NCI-H226 (cell line): ENCODE results near the gene SVEP1.

Source experiments
- DNase-seq: peaks from one replicate; pipeline ENCODE4 v3.0.0-alpha.2; 2015

SVEP1 gene

DNA sequence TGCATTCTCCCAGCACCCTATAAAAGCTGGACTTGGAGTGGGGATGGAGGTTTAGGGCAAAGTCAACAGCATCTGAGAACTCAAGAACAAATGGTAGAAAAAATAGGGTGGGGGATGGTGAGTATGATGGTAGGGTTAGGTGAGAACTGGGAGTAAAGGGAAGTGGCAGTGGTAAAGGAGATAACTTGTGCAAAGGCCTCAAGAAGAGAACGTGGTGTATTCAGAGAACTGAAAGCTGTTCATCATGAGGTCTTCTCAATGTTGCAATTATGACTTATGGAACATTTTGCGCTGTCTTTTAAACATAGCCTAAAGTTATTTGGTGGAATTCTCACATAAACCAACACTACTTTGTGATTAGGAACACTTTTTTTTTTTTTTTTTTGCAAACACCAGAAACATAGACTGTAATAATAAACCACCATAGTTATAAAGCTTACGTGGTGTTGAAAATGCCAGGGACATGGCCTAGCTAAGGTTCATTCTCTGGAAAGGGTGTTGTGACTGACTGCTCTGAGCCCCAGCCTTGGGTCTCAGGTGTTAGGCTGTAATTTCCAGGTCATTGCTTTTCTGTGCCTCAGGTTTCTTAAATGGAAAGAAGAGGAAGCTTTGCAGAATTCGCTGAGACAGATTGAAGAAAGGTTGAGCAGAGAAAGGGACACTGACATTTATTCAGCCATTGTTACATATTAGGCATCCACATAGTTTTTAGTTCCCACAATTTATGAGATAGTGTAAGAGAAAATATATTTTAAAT lies 222.7 kb downstream of the SVEP1 start:
- no peak for DNase-seq

DNA sequence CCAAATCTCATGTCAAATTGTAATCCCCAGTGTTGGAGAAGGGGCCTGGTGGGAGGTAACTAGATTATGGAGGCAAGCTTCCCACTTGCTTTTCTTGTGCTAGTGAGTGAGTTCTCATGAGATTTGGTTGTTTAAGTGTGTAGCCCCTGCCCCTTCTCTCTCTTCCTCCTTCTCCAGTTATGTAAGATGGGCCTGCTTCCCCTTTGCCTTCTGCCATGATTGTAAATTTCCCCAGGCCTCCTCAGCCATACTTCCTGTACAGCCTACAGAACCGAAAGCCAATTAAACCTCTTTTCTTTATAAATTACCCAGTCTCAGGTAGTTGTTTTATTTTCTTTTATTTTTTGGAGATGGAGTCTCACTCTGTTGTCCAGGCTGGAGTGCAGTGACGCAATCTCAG lies 223.6 kb downstream of the SVEP1 start:
- no peak for DNase-seq

DNA sequence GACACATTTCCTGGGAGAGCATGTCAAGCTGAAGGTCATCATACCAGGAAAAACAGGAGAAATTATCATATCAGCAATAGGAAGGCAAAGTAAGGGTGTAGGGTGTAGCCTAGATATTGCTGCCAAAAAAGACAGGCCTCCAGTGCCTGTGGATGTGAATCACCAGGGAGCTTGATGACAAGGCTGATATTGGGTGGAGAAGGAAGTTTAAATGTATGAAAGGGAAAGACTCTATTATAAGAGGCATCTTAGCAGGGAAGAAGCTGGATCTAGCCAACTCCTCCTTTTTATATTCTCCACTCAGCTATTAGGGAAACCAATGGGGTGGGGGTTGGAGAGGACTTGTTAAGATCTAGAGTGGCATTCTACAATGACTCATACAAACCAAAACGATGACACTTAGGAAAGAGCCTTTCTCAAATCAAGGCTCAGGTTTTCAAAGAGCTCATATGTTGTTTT lies 228.5 kb downstream of the SVEP1 start:
- peak; percentile 80 for DNase-seq

DNA sequence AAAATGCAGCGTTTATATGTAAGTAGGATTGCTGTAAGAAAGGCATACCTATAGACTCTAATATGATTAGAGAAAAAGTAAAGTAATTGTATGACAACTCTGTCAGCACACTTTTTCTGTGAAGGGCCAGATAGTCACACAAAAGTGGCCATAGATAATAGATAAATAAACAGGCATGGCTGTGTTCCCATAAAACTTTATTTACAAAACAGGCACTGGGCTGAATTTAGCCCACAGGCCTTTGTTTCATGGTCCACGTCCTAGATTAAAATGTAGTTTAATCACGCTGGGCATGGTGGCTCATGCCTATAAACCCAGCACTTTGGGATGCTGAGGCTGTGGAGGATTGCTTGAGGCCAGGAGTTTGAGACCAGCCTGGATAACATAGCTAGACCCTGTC lies 233.2 kb downstream of the SVEP1 start:
- no peak for DNase-seq

DNA sequence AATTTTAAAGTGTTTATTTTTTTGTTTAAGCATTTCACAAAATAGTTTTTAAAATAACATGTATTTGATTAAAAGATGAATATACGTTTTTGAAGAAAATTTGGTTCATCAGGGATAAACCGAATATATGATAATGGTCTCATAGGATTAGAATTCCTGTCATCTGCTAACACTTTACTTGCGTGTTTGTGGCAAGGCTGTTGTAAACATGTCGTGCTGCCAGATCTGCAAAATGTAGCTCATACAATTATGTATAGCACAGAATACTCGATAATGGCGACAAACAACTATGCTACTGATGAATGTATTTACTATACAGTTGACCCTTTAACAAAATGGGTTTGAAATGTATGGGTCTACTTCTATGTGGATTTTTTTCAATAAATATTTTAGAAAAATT lies 234.7 kb downstream of the SVEP1 start:
- DNase-seq: no peak

DNA sequence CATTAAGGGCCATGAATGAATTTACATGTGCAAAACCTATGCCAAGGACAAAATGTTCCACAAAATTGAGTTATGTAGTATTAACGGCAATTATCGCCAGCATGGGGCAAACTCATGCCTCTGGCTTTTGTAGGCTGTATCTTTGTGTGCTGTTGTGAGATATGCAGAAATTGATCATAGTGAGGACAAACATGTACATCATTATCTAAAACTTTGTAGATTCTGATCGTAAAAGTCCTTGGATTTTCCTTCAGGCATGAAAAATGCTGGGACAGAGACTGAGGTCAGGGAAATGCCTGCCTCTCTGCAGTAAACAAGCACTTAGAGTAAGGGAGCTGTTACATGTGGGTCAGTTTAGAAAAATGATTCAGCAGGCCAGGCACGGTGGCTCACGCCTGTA lies 236.0 kb downstream of the SVEP1 start:
- no peak for DNase-seq

DNA sequence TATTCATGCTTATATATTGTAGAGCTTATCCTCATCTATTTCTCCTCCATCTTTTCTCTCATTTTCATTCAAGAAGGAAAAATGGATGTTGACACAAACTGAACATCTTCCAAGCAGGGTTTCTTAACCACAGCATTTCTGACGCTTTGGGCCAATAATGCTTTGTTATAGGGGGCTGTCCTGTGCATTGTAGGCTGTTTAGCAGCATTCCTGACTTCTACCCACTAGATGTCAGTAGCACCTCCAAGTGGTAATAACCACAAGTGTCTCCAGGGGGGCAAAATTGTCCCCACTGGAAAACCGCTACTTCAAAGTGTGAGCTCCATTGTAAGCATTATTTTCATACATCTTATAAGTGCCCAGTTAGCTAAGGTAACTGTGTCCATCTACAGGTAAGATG lies 239.2 kb downstream of the SVEP1 start:
- no peak for DNase-seq

DNA sequence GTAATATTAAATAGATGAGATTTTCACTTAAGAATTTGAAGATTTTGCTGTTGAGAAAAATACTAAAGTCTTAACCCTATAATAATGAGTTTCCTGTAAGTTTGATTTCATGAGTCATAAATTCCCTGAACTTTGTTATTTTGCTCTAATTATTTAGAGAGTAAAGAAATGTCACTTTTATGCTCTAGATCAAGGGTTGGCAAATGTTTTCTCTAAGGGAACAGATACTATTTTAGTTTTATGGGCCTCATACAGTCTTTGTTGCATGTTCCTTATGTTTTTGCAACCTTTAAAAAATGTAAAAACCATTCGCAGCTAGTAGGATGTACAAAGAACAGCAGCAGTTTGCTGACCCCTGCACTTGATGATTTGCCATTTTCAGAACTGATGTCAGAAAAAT lies 241.4 kb downstream of the SVEP1 start:
- no peak for DNase-seq

DNA sequence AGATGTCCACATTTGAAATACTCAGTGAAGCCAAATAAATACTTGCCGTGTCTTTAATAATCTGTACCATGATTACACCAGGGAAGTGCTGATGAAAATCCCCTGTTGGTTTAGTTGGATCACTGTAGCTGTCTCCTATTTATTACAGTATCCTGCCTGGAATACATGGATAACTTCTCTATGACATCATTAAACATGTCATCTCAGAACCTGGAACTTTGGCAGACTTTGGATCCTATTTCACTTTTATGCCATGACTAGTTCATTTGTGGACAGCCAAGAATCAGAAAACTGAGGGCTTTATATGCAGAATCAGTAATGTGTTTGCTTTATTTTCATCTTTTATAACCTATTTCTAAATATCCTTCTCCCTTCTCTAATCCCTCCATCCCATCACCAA lies 241.8 kb downstream of the SVEP1 start, which contains the start of gene TXNDC8:
Gene TXNDC8 (minus strand): TSS at position 137 of the 400 bp plus-strand sequence.
- peak; percentile 45 for DNase-seq

DNA sequence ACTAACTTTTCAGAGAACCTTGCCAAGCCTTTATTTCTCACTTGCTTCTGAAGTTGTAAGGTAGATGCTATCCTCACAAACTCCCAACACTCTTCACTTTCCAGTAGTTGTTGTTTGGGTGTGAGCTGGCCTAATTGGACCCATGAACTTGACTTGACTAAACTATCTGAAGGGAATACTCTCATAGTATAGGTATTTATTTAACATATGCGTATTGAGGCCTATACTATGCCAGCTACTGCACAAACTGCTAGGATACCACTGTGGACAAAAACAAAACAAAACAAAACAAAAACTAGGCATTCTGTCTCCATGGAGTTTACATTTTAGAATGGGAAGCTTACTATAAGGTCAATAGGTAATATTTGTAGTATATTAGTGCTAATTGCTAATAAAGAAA lies 243.2 kb downstream of the SVEP1 start:
- DNase-seq: no peak

DNA sequence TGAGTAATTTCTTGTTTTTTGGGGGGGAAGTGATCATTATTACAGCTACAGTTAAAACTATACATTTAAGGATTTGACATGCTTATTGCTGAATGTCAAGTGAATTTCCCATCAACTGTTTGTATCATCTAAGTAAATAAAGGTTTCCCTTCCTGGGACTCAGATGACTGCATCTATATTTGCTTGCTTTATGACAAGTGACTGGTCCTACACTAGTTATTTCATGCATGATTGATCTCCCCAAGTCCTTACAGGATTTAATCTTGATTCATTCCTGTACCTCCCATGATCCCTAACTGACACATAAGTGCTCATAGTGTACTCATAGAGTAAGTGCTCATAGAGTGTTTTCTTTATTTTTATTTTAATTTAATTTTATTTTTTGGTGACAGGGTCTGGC lies 244.7 kb downstream of the SVEP1 start:
- DNase-seq: no peak

DNA sequence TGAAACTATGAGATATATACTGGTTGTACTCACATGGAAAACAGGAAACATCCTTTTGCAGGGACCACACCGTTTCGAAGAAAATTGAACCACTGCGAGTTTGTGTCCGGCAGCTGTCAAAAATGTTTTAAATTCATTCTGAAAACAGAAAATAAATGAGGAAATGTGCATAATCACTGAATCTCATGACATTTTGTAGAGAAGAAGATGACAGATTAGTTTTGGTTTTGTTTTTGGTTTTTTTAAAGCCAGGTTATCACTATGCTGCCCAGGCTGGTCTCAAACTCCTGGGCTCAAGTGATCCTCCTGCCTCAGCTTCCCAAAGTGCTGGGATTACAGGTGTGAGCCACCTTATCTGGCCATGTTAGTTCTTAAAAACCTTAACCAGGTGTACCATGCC lies 245.4 kb downstream of the SVEP1 start:
- no peak for DNase-seq

DNA sequence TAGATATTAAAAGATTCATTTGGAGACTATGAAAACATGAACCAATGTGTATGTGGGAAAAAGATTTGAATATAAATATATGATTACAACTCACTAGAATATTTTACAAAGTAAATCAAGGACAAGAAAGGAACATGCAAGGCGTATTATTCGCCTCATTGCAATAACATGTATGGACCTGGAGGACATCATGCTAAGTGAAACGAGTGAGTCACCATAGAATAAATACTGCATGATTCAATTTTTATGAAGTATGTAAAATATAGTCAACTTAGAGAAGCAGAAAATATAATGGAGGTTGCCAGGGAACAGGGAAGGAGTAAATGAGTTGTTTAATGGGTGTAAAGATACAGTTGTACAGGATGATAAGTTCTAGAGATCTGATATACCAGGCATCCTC lies 246.8 kb downstream of the SVEP1 start:
- no peak for DNase-seq

DNA sequence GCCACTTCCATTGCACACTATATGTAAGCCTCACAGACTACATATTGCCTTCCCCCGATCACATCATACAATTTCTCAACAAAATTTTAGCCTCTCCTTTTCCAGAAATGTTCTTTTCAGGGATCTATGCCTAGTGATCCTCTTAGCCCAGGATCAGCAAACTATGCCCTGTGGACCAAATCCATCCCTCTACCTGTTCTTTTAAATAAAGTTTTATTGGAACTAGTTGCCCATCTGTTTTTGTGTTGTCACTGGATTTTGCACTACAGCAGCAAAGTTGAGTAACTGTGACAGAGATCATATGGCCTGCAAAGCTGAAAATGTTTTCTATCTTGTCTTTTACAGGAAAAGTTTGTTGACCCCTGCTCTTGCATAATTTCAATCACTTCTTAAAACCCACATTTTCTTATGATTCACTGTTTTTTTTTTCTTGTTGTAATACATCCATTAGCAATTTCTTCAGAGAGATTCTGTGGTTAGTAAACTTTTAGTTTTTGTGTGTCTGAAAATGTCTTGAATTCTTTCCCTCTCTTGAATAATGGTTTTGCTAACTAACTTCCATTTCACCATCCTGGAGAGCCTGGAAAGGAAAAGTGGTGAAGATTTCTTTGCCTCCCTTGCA lies 248.9 kb downstream of the SVEP1 start:
- no peak for DNase-seq

DNA sequence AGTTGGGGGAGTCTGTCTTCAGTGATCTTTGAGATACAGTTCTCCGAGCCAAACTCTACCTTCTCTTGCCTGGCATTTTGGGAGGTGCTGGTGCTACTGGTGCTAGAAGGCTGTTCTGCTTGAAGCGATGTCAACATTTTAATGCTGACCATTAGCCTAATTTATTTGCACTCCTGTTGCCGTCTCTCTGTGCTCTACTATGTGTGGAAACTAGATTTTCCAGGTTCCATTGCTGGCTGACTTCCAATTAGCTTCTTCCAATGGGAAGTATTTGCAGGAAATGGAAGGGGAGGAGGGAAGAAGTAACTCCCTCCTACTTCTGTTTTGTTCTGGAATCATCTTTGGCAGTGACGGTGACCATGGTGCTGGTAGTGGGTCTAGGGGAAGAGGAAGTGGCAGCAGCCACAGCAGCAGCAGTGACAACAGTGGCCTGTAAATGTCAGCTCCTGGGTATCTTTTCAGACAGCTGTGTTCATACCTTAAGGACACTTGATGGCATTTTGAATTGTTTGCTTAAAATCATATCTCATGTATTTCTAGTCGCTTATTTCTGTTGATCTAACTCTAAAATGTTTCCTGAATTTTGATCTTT lies 249.8 kb downstream of the SVEP1 start:
- no peak for DNase-seq

DNA sequence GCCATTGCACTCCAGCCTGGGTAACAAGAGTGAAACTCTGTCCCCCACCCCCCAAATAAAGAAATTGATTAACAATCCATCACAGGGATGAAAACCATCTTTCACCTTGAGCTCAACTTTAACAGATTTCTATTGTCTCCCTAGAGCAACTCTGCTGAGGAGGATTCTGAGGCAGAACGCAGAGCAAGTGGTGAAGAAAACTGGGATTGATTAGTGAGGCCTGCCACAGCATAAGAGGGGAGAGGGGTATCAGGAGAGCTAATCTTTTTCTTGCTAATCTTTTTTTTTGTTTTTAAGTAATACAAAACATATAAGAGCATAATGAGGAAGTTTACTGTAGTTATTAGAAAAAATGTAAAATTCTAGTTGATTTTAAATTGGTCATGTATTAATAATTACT lies 250.8 kb downstream of the SVEP1 start:
- no peak for DNase-seq

DNA sequence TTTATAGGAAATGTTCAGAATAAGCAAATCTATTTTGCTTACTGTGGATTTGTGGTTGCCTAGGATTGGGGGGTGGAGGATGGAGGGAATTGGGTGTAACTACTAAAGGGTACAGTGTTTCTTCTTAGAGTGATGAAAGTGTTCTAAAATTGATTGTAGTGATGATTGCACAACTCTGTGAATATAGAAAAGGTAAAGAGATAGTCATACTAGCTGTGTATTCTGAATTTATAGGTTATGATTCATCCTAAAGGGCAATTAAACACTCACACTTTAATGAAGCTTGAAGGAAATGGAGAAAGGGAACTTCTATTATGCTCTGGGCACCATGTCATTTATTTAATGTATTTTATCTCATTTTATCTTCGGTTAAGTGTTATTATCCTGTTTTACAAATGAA lies 251.8 kb downstream of the SVEP1 start:
- no peak for DNase-seq

DNA sequence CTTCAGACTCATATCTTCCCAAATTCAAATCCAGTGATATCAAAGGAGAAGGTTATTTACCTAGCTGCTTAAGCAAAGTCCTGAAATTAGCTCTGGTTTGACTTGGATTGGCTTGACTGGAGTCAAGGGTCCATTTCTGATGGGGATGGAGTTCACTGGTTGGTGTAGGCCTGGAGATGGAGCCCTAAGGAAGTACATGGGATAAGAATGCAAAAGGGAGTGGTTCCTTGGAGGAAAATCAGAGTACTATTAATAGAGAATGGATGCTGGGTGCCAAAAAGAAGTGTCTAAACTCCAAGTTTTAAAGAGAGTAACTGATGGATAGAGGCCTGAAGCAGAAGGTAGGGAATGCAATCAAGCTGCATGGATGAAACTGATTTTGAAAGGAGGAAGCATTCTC lies 255.7 kb downstream of the SVEP1 start:
- no peak for DNase-seq

DNA sequence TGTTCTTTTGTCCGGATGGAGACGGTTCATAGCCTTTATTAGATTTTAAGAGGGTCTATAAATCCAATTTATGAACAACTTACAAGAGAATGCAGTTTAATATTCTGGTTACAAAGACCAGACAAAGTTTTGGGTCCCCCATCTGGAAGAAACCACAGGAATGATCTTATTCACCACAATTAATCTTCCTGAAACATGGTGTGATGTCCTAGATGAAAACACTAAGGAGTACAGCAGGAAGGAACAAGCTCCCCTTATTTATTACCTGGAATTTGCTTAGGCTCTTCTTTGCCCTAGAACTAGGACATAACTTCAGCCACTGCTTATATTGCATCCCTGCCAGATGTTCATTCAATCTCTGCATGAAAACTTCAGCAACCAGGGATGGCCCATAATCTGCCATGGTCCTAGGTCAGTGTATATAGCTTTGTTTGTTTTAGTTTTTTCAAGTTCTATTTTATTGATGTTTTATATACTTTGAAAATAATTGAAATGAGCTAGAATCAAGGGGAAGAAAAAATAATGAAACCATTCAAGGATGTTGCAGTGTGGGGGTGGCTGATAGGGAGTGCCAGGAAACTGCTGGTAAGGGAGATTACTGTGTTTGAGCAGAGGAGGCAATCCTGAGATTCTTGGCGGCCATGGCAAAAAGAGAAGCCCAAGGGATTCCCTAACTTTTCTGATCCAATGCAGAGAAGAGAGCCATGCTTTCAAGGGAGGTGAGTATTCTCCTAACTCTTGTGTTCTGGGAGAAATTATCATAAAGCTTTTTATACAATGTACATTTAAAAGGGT lies 258.7 kb downstream of the SVEP1 start:
- DNase-seq: peak; percentile 62

DNA sequence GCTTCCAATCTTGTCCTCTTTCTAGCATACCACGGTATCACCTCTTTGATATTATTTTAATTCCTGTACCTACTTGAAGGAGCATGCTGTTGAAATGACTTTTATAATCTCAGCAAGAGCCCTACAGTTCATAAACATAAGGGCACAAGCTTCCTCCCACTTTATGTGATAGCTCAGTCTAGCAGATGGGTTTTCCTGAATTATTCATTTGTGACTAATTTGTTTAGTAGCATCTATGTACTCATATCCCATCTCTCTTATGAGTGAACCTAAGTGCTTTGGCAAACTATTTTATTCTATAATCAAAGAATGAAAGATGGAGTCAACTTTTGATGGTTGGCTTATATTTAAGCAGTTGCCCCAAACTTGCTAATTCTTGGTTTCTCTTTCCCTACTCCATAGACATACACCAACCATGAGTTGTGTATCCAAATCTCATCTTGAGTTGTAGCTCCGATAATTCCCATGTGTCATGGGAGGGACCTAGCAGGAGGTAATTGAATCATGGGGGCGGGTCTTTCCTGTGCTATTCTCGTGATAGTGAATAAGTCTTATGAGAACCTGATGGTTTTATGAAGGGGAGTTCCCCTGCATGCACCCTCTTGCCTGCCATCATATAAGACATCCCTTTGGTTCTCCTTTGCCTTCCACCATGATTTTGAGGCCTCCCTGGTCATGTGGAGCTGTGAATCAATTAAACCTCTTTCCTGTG lies 259.6 kb downstream of the SVEP1 start:
- DNase-seq: no peak

DNA sequence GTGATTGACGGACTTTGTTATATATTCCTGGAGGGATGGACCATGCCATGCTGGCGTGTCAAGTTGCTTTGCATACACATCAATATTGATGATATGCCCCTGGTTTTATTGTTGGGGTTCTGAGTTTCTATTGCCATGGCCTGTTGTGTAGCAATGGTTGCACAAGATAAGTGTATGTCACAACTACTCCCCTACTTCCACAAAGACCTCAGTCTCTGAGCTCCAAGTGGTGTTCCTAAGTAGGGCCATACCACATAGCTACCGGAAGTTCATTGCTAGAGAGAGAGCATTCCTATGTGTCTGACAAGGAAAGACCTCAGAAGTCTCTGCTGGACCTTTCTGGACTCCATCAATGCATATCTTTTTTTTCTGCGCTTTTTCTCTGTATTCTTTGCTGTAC lies 261.6 kb downstream of the SVEP1 start:
- no peak for DNase-seq

DNA sequence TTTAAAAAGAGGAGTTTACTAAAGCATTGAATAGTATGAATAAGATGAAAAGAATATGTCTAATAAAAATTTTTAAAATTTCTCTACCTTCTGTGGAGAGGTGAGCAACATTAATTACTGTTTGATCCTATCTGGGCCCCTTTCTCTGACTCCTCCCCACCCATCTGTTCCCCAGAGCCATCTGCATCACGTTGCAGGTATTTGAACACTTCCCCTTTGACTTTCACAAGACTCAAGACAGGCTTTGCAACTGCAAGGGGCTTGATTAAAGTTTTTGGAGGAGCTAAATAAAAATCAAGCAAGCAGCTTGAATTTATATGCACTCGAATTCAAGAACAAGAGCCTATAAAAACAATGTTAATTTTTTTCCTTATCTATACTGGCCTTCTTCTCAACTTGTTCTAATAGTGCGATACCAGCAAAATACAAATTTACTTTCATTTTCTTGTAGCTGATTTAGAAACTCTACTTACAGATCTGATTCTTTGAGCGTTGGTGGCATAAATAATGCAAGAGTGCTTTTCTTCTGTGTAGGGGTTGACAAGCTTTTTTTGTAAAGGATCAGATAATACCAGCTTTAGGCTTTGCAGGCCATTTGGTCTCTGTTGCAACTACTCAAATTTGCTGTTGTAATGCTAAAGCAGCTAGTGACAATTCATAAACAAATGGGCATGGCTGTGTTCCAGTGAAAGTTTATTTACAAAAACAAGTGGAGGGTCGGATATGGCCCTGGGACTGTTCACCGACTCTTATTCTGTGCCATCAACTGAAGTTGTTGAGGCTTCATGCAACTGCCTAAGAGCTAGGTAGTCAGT lies 263.1 kb downstream of the SVEP1 start:
- no peak for DNase-seq
